GM19193 (cell line): ENCODE measurements around the gene NT5DC3.

Source experiments
- POLR2A ChIP-seq: IDR thresholded peaks from 4 replicates; pipeline ENCODE4 v1.6.1; 2011; ENCODE audit not compliant: insufficient read depth, insufficient read length; ENCODE audit errors: extremely low read depth

The NT5DC3 gene

DNA sequence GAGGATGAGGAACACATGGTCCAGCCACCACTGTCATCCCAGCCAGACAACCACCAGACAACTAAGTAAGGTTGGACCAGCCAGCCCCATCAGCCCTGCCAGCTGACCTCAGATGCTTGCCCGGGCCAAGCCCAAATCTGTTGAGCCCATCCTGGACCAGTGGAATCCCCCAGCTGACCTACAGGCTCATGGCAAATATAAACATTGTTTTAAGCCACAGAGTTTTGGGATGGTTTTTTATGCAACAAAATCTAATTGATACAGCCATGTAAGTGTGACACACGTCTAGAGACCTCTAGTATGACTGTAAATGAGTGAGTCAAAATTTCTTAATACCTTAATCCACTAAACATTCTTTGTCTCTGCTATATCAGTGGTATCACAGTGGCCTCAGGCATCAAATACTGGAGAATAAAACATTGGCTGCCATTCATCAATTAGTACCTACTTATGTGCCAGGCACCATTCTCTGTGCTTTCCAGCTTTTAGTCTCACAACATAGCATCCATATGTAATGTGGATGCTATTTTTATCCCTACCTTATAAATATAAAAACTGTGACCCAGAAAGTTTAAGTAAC, 24.2 kb upstream of the NT5DC3 start:
- no peak for TF ChIP-seq POLR2A

DNA sequence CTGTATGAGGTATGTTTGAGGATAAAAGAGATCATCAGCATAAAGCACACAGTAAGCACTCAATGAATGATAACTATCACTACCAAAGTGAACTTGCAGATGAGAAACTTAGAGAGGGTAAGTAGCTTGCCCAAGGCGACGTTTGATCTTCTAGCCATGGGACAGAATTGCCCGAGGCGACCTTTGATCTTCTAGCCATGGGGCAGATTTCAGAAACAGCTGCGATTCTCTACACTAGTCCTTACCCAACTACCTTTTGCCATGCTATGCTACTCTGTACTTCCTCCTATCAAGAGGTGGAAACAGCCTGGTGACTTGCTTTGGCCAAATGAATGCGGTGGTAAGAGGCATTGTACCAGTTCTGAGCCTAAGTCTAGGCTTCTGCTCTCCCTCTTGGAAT, 23.7 kb upstream of the NT5DC3 start:
- TF ChIP-seq POLR2A, result no peak

DNA sequence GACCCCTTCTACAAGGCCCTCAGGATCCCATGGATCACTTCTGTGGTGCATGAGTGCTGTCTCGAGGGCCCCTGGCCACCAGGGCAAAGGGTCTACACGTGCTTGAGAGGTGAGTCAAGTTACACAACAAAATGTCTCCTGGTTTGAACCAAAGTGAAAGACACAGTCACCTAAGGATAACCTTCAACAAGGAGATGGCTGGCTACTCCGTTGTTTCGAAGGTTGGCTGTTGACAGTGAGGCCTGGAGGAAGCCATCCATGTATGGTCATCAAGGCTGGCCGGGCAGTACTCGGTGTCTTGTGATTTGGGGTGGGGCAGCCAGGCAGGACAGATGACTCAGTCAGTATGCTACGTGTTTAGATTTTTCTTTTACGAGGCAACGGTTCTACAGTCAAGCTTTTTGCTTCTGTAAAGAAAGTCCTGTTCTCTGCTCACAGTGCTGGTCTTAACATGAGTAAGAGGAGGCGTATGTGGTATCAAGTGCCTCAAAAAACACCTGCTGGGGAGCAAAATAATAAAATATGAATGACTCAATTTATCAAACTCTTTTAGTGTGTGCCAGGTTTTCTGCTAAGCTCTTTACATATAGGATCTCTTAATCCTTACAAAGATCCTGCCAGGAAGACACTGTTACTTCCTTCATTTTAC, 18.0 kb upstream of the NT5DC3 start:
- no peak for TF ChIP-seq POLR2A

DNA sequence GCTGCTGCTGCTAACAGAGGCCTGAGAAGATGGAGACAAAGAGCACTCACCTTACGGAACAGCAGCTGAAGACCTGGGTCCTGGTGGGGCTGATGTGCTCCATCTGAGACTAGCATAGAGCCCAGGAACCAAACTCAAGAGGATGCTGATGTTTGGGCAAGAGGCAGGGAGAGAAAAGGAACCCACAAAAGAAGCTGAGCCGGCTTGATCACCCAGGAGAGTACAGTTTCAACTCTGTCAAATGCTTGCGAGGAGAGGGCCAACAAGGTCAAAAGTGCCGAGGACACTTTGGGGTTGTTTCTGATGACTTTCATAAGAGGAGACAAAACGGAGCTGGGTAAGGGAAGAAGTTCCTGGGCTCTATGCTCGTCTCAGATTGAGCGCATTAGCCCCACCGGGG, 17.3 kb upstream of the NT5DC3 start:
- TF ChIP-seq POLR2A, result no peak

DNA sequence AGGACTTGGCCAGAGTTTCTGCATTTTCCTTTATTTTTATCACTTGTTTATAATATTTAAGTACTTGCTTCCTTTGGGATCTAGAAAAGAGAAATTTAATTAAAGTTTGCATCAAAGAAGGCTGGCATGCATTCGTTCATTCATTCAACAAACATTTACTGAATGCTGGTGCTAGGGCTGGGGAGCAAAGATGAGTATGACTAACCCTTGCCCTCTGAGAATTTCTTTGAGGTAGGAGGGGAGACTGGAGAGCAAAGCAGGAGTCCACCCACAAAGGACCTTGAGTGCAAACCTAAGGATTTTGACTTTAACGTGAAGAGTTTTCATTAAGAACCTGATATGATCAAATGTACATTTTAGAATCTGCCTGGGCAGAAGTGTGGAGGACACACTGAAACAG, 16.1 kb upstream of the NT5DC3 start:
- TF ChIP-seq POLR2A, result no peak

DNA sequence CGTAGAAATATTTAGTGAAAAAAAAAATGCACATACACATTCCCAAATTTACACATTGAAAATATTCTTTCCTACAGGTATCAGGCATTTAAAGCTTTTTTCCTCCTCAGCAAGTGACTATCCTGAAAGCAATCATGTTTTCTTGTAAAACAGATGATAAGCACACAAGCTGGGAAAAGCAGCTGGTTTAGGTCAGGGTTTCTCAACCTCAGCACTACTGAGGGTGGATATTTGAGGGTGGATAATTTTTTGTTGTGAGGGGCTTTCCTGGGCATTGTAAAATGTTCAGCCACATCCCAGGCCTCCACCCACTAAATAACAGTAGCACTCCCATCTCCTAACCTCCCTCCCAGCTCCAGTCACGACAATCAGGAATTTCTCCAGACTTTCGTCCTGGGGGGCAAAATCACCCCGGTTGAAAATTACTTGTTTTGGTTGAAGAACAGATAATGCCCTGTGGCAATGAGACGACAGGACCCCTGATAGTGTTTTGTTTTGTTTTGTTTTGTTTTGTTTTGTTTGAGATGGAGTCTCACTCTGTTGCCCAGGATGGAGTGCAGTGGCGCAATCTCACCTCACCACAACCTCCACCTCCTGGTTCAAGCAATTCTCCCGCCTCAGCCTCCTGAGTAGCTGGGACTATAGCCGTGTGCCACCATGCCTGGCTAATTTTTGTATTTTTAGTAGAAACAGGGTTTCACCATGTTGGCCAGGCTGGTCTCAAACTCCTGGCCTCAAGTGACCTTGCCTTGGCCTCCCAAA, 15.0 kb upstream of the NT5DC3 start:
- no peak for TF ChIP-seq POLR2A

DNA sequence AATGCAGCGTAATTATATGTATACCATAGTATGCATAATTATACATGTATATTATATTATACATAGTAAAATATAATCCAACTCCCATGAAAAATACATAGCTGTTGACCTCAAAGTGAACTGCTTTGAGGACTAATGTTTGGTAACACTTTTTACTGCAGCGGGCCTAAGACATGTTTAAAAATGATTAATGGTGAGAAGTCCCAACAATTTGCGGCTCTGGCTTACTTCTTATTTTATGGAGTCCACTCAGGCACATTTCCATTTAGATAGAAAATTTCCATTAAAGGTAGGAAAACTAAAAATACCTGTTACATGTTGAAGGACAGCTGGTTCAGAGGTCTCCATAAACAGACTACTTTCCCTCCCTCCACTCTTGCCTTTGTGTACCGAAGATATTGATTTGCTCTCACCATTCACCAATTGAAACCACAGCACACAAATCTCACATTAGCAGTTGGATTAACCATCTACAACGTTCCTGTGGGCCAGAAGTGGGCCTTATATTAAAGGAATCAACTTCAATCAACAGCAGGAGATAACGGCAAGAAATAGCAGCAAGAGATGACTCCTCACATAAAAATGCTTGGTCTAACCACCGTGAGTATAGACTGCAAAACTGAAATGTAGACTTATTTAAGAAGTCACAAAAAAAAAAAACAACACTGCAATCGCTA, 14.1 kb upstream of the NT5DC3 start:
- no peak for TF ChIP-seq POLR2A

DNA sequence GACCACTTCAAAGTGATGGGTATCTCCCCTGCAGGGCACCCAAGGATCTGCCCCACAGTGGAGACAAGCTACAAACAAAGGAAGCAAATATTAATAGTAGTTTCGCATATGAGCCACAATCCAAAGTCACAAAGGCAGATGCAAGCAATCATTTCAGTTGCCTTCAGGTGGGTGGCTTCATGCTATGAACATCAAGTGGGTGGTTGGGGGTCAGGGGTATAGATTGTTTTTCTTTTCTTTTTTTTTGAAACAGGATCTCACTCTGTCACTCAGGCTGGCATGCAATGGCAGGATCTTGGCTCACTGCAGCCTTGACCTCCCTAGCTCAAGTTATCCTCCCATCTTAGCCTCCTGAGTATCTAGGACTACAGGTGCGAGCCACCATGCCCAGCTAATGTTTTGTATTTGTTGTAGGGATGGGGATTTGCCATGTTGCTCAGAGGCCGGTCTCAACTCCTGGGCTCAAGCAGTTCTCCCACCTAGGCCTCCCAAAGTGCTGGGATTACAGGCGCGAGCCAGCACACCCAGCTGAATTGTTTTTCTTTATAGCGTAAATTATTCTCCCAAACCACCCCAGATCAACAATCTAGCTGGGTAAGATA, 13.4 kb upstream of the NT5DC3 start:
- TF ChIP-seq POLR2A, result no peak

DNA sequence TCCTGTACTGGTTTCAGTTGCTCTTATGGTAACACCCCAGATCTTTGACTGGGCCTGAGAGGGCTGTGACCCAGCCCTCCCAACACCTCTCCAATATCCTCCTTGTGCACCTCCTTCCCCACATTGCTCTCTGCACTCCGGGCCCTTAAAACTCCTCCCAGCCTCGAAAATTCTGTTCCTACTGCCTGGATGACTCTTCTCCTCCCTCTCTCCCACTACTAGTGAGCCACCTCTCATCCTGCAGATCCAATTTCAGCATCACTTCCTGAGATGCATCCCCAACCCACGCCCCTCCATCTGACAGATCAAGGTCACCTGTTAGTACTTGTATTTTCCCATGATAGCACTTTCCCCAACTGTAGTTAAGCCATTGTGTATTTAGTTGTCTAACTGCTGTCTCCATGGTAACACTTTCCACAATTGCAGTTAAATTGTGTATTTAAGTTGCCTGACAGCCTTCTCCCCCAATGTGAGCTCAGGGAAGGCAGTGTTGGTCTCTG, 11.5 kb upstream of the NT5DC3 start:
- no peak for TF ChIP-seq POLR2A

DNA sequence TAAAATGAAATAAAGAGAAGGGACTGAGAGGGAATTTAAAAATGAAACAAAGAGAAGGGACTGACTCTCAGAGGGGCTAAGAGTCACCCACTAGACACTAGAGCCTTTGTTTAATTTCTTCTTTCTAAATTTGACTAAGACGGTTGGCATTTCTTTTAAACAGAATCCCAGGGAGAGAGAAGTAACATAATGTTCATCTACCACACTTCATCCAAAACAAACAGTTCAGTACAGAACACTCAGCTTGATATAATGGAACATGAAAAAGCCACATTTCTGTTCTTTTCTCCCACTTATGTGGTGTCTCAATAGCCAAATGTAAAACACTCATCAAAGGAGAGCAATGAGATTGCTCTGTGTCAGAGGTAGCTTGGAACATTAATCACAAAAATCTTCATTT, 10.1 kb upstream of the NT5DC3 start:
- TF ChIP-seq POLR2A, result no peak

DNA sequence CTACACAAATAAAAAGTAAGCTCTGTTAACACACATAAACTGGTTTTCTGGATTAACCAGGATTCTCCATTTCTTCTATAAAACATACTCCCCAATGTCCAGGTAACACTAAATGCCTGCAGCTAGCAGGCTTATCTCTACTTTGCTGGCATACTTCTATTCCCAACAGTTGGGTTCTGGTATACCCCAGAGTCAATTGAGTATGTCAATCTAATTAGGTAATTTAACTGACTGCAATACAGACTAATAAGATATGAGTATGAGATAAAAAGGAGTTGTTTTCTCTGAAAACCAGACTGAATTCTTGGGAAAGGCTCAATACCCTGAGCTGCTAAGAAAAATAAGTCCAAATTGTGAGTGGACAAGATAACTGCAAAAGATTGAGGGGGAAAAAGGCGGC, 9.4 kb upstream of the NT5DC3 start:
- TF ChIP-seq POLR2A, result no peak

DNA sequence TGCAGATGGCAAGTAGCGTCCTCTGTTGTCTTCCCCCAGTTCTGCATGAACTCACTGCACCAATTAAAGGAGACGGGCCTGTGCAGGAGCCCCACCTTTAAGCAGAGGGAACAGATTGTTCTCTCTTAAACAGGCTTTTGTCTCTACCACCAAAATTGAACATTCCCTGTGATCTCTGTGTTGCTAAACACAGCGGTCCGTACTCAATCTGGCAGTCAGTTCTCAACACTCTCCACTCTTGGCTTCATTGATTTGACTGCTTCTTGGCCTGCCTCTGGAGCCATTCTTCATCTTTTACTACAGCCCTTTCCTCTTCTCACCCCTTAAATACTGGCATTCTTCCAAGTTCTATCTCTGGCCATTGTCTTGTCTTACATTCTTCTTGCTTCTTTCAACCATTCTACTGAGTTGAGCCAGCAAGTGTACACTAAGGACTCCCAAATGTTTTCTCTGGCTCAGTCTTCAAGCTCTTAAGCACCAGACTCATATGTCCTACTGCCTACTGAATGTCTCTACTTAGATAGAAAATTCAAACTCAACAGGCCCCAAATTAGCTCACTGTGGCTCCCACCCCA, 8.0 kb upstream of the NT5DC3 start:
- TF ChIP-seq POLR2A, result no peak

DNA sequence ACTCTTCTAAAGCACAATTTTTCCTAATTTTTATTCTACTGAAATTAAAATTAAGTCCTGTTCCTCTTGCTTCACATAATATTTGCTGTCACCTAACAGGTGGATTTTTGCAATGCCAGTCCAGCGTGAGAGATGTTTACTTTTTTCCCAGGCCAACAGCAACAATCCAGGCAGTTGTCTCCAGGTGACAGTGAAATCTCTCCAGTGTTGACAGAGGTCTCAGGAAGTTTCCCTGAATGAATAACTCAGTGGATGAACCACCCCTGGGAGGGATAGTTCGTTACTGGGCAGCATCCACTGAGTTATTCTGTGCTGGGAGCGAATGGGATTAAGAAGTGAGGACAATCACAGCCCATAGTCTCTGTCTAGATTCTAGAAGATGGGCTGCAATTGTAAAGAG, 7.1 kb upstream of the NT5DC3 start:
- TF ChIP-seq POLR2A, result no peak

DNA sequence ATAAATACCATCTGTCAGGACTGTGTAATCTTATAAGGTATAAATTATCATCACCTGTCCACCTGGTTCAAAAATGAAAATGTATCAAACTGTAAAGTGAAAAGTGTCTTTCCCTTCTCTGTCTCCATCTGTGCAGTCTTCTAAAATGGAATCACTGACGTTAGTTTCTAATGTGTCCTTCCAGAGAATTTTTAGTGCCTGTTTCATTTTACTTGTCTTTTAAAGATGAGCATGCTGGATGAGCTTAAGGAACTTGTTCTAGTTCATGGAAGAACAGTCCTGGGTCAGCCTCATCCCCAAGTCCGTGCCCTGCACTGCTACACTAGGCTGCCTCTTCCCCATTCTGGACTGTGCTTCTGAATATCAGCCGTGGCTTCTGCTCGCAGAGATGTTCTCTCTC, 5.4 kb upstream of the NT5DC3 start:
- no peak for TF ChIP-seq POLR2A

DNA sequence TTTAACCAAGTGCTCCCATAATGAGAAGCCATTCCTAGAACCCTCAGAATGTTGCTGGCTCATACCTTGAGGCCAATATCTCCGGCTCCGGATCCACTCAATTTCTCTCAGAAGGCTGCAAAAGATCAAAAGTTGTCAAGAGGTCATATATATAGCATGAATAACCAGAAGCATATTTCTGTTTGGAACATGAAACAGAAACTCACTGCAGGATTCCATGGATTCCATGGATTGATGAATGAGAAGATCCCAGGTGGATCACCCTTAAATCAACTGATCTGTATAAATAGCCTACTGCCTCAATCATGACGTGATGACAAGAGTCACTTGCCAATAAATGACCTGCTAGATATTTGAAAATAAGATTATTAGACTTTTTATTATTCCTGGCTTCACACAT, 3.3 kb upstream of the NT5DC3 start:
- TF ChIP-seq POLR2A, result no peak
